ENCODE data around the gene GPR31. TPM values are rescaled to one million over a fixed set of nuclear protein-coding genes. Genes with fewer than 3 reads are reported as not detected.
A peak's percentile ranks its signal among the peaks of the same experiment; 100 is the strongest.
"Not testable (repeated sequence)": the region's sequence is repeated elsewhere in the genome, so short reads cannot be mapped to it uniquely, and the experiment has no call there.

GPR31 gene
- total RNA-seq, 2 donors from 2014 or later = not detected

DNA sequence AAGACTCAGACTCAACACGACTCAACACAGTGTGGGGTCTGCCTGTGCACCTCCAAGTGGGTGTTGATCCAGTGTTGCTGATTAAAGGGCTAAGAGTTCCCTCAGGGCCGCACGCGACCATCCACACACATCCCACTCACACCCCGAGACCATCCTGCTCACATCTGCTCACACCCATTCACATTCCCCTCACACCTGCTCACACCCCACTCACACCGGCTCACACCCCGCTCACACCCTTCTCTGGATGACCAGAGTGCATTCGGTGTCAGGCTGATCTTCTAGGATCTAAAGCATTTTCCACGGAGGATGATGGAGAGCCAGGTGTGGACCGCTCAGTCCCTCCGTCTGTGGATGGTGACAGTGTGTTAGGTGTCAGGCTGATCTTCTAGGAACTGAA is 13.5 kb upstream of the GPR31 start:
- intact Hi-C loops (cut with DNase I); ATAC-seq; DNase-seq: not testable (repeated sequence)

DNA sequence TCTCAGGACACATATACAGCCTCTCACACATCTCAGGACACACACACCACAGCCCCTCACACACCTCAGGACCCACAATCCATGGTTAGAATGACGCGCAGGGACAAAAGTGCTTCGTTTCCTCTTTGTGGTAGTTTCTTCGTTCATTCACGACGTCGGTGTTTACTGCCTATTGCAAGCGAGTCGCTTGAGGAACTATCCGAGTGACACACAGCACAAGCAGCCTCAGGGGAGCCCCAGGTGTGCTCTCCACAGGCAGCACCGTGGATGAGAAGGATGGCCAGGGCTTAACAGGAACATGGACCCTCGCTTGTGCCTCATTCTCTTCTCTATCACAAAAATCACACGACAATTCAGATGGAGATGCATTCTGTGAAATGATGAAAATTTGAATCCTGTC is 12.1 kb upstream of the GPR31 start:
- intact Hi-C loops (cut with DNase I); ATAC-seq; DNase-seq: not testable (repeated sequence)

- intact Hi-C loops (cut with DNase I); ATAC-seq: not testable (repeated sequence)
Measured at GRCh38 chr6:167168296-167168695, 10.5 kb upstream of the GPR31 start.

GRCh38 chr6:167167699-167168098 is 9.9 kb upstream of the GPR31 start:
- ATAC-seq; DNase-seq; intact Hi-C loops (cut with DNase I): not testable (repeated sequence)

More at GRCh38 chr6:167168296-167168695, 10.5 kb upstream of the GPR31 start:
- DNase-seq = not testable (repeated sequence)

GRCh38 chr6:167165858-167166471 is 8.2 kb upstream of the GPR31 start:
- no peak for DNase-seq
- ATAC-seq = no peak
- intact Hi-C loops (cut with DNase I) = no loop called here

- ATAC-seq = no peak
- intact Hi-C loops (cut with DNase I) = no loop called here
- DNase-seq = no peak
Measured at GRCh38 chr6:167164261-167164660, 6.5 kb upstream of the GPR31 start.

- ATAC-seq = no peak
- intact Hi-C loops (cut with DNase I) = no loop called here
- no peak for DNase-seq
Measured at GRCh38 chr6:167163476-167164011, 5.8 kb upstream of the GPR31 start.

DNA sequence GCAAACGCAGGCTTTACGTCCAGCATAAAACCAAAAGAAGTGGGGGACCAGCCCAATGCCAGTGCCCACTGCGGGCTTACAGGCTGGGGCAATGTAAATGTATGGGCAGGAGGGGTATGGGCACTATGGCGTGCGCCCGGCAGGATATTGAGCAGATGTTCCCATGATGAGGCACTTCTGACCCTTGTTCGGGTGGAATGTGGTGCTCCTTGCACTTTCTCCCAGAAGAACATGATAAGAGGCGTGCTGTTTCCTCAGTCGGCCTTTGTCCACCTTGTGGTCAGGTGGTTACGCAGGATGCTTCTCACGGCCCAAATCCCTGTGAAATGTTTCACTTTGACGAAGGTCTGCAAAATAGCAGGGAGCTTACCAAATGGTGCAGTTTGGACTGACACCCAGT is 4.8 kb upstream of the GPR31 start:
- ATAC-seq (no peak), DNase-seq (no peak)
- intact Hi-C loops (cut with DNase I) = no loop called here

- intact Hi-C loops (cut with DNase I) = no loop called here
- no peak for ATAC-seq
- DNase-seq = no peak
Measured at GRCh38 chr6:167161851-167162467, 4.2 kb upstream of the GPR31 start.

GRCh38 chr6:167157414-167157813 is 366 bp downstream of the GPR31 start:
- no peak for ATAC-seq
- intact Hi-C loops (cut with DNase I) = no loop called here
- DNase-seq = no peak

- intact Hi-C loops (cut with DNase I) = no loop called here
- no peak for ATAC-seq
- no peak for DNase-seq
Measured at GRCh38 chr6:167154895-167155294, 2.9 kb downstream of the GPR31 start.

GRCh38 chr6:167154291-167154690 is 3.5 kb downstream of the GPR31 start:
- no peak for ATAC-seq
- intact Hi-C loops (cut with DNase I) = no loop called here
- DNase-seq = no peak

DNA sequence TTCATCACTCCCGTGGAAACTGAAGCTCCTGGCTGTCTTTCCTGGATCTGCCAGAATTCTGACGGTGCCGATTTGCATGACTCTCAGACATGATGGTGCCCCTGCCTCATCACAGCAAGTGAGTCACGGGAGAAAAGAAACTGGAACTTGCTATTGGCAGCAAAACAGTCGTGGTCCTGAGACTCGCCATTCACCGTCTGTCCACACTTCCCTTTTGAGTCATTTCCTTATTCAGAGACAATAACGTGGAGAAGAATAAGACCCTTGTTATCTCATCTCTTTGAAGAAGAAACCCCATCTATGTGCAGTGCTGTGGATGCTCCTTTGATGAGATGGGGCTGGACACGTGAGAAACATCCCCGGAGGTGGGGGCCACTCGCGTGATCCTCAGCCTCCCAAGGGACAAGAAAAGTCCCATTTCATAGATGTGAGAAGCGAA is 4.2 kb downstream of the GPR31 start:
- peak in 1 of 2 donors; percentile 66 for ATAC-seq
- intact Hi-C loops (cut with DNase I) = no loop called here
- DNase-seq = no peak

GRCh38 chr6:167152862-167153261 is 4.9 kb downstream of the GPR31 start:
- no peak for ATAC-seq
- DNase-seq = no peak
- intact Hi-C loops (cut with DNase I) = no loop called here

DNA sequence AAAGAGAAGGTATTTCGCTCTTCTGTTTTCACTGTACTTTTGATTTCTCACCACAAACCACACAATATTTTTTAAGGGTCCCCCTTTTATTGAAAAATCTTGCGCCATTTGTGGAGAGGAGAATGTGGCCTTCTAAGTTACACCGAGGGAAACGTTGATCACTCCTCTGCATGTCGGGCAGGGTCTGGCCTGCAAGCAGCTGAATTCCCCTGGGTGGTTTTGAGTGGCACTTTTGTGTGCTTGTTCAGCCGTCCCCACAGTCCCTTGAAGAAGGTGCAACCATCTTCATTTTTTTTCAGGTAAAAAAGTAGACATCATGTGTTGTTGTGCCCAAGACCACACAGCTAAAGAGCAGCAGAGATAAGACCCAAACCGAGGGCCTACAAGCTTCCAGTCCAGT is 6.1 kb downstream of the GPR31 start:
- intact Hi-C loops (cut with DNase I) = no loop called here
- no peak for ATAC-seq

DNA sequence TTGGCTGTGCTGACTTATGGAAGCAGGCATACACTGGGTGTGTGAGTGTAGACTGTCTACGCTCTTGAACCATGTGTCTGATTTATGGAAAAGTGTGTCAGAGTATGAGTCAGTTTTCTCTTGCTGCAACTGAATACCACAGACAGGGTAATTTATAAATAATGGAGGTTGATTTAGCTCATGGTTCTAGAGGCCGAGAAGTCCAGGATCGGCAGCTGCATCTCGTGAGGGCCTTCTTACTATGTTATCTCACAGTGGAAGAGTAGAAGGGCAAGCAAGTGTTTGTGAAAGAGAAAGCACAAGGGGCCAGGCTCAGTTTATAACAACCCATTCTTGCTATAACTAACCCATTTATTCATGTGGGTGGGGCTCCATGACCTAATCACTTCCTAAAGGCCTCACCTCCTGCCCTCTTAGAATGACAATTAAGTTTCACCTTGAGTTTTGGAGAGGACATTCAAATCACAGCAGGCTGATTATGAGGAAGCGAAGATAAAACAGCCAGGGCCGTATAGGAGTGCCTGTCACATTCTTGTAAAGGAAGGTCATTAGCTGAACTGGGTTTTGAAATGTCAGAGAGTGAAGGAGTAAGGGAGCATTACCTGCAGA is 6.7 kb downstream of the GPR31 start:
- no peak for DNase-seq
- ATAC-seq = no peak
- intact Hi-C loops (cut with DNase I) = no loop called here

More for the DNA sequence above, 6.1 kb downstream of the GPR31 start:
- DNase-seq = no peak

DNA sequence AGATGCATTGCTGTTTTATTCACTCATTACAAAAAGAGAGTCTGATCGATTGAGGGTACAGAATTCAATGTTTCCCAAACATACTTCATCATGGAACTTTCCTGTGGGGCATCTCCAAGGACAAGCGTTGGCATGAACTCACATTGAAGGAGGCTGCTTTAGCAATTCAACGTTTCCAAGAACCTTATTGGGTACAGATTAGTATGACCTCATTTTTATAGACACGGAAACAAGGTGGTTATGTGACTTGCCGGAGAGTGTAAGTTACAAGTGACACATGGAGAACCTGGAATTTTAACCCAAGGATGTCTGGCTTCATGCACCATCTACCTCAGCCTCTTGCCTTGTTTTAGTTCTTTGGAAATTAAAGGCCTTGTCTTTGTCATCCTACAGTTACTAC is 8.8 kb downstream of the GPR31 start:
- DNase-seq (no peak), ATAC-seq (no peak)
- intact Hi-C loops (cut with DNase I) = loop anchor here in 1 of 2 donors (10.0 kb wide), 1 partner anchor 154 kb away; the partner anchor contains the start of gene CEP43

DNA sequence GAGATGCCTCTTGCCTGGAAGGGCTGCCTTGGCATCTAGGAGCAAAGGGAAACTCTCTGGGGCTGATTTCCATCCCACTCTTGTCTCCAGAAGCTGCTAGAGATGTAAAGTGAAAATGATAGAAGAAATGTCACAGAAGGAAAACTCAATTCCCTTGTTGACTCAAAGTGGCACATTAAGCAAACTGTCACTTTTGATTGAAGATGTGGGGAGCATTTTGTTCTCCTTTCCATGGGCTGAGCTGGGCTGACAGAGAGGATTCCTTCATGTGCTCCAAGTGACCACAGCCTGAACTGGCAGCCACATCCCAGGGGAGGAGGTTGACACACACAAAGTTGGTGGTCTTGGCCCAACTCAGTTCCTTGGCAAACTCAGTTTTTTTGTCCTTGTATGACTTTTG is 9.8 kb downstream of the GPR31 start:
- no peak for DNase-seq
- no peak for ATAC-seq
- intact Hi-C loops (cut with DNase I) = loop anchor here in 1 of 2 donors (10.0 kb wide), 1 partner anchor 153 kb away; the partner anchor contains the start of gene CEP43

GRCh38 chr6:167146977-167147376 is 10.8 kb downstream of the GPR31 start:
- intact Hi-C loops (cut with DNase I) = loop anchor here in 1 of 2 donors (10.0 kb wide), 1 partner anchor 152 kb away; the partner anchor contains the start of gene CEP43

DNA sequence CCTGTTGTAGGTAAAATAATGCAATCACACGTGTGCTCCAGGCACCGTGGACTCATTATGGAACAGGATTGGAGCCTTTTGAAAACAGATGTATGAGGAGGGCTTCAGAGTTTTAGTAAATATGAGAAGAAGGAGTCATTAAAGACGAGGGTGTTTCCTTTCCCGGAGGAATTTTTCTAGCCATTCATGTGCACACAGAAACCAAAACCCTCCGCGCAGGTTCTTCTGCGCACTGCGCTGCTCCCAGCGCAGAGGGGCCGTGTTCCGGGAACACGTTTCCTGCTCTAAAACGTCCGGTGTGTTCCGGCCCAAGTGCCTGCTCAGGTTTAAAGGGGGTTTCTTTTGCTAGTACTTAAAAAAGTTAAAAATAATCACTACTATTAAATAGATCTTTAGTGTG is 11.6 kb downstream of the GPR31 start:
- no peak for DNase-seq
- intact Hi-C loops (cut with DNase I) = loop anchor here in 1 of 2 donors (10.0 kb wide), 1 partner anchor 151 kb away; the partner anchor contains the start of gene CEP43
- no peak for ATAC-seq

More at GRCh38 chr6:167146977-167147376, 10.8 kb downstream of the GPR31 start:
- DNase-seq (no peak), ATAC-seq (no peak)
